Vagina (tissue), 2 donors: Measurements from ENCODE around the gene CAV3.

Experiments
- CTCF ChIP-seq, 3 experiments: fragments of 450-650 bp in 2 of 3; fragments of 200-600 bp in 1 of 3; sonication (generic) in 1 of 3; IDR thresholded peaks; one replicate each; pipeline ENCODE4 v1.5.1; 2017 to 2019; ENCODE audit warnings: antibody characterized with exemption in 3 of 3, mild to moderate bottlenecking in 2 of 3, moderate library complexity in 2 of 3
- POLR2A ChIP-seq, 2 donors: fragments of 450-650 bp; IDR thresholded peaks; one replicate each; pipeline ENCODE4 v1.6.1; 2017; ENCODE audit warnings: antibody characterized with exemption in 2 of 2, mild to moderate bottlenecking in 2 of 2, moderate library complexity in 2 of 2
- POLR2AphosphoS5 ChIP-seq, 2 donors: sonication (generic); formaldehyde crosslinking; IDR thresholded peaks; one replicate each; pipeline ENCODE4 v1.9.0; 2017; ENCODE audit warnings: antibody characterized with exemption in 2 of 2, mild to moderate bottlenecking in 2 of 2, low read depth in 1 of 2; ENCODE audit not compliant: insufficient read depth in 1 of 2

GRCh38 chr3:8709287-8709686 lies 24.3 kb upstream of the CAV3 start:
- no peak for TF ChIP-seq POLR2AphosphoS5 (IDR thresholded peaks at IDR 0.05; ENCODE audit: insufficient read depth in 1 of 2, low read depth in 1 of 2)
- TF ChIP-seq CTCF (IDR thresholded peaks at IDR 0.05) = no peak
- TF ChIP-seq POLR2A (IDR thresholded peaks at IDR 0.05) = no peak
